GM10266 (cell line): ENCODE data around the gene PPP1R26.
"Not testable (repeated sequence)": the region's sequence is repeated elsewhere in the genome, so short reads cannot be mapped to it uniquely, and the experiment has no call there.

Experiments used
- DNase-seq: peaks from one replicate; pipeline ENCODE4 v3.0.0; 2012; ENCODE audit errors: extremely low spot score
- CTCF ChIP-seq: IDR thresholded peaks from 2 replicates; pipeline ENCODE4 v1.5.1; 2012; ENCODE audit warnings: mild to moderate bottlenecking, low read depth; ENCODE audit not compliant: control insufficient read depth, insufficient read depth; ENCODE audit errors: missing control alignments

The PPP1R26 gene

GRCh38 chr9:135530146-135530545 is 50.6 kb downstream of the PPP1R26 start:
- no peak for TF ChIP-seq CTCF
- DNase-seq = no peak

- no peak for DNase-seq
- TF ChIP-seq CTCF = no peak
Observed at GRCh38 chr9:135531096-135531495, 51.5 kb downstream of the PPP1R26 start.

- no peak for TF ChIP-seq CTCF
- no peak for DNase-seq
Observed at GRCh38 chr9:135533113-135533512, 53.5 kb downstream of the PPP1R26 start.

GRCh38 chr9:135533674-135534073 is 54.1 kb downstream of the PPP1R26 start:
- no peak for TF ChIP-seq CTCF
- no peak for DNase-seq

GRCh38 chr9:135534192-135534711 is 54.7 kb downstream of the PPP1R26 start:
- not testable (repeated sequence) for DNase-seq

- not testable (repeated sequence) for DNase-seq
Observed at GRCh38 chr9:135534826-135535225, 55.2 kb downstream of the PPP1R26 start.

GRCh38 chr9:135535631-135536030 is 56.0 kb downstream of the PPP1R26 start:
- not testable (repeated sequence) for DNase-seq

- no peak for DNase-seq
- TF ChIP-seq CTCF = no peak
Observed at GRCh38 chr9:135536216-135536615, 56.6 kb downstream of the PPP1R26 start.
